SK-N-SH treated with all-trans-retinoic acid at 6 μM for 48 hours (cell line): Measurements from ENCODE around the gene AREL1.

Experiments used
- ATAC-seq: fragments of 200-7000 bp; cut with Tn5 transposase; 3 replicates; pipeline ENCODE4 v1.9.1; 2020; ENCODE audit warnings: mild to moderate bottlenecking, moderate library complexity
- ARNTL ChIP-seq: fragments of 450-650 bp; formaldehyde crosslinking; IDR thresholded peaks from 2 replicates; pipeline ENCODE4 v1.5.0; 2020; ENCODE audit warnings: low read depth, mild to moderate bottlenecking, moderate library complexity, borderline replicate concordance
- BACH2 ChIP-seq: fragments of 250-450 bp; sonication (Bioruptor Pico); IDR thresholded peaks from 2 replicates; pipeline ENCODE4 v1.9.0; 2021; ENCODE audit warnings: mild to moderate bottlenecking, borderline replicate concordance
- CREB5 ChIP-seq: fragments of 250-450 bp; sonication (Bioruptor Pico); IDR thresholded peaks from 2 replicates; pipeline ENCODE4 v1.5.1; 2020; ENCODE audit warnings: low read depth, mild to moderate bottlenecking, moderate library complexity
- CSDC2 ChIP-seq: fragments of 250-450 bp; sonication (Bioruptor Pico); IDR thresholded peaks from 2 replicates; pipeline ENCODE4 v1.5.0; 2020; ENCODE audit warnings: mild to moderate bottlenecking, moderate library complexity
- CSRNP3 ChIP-seq: fragments of 250-450 bp; sonication (Bioruptor Pico); IDR thresholded peaks from 2 replicates; pipeline ENCODE4 v1.5.1; 2021; ENCODE audit warnings: mild to moderate bottlenecking, moderate library complexity
- ESRRG ChIP-seq: fragments of 250-450 bp; sonication (Bioruptor Pico); IDR thresholded peaks from 2 replicates; pipeline ENCODE4 v1.6.1; 2021; ENCODE audit warnings: mild to moderate bottlenecking
- GLIS3 ChIP-seq: fragments of 250-450 bp; sonication (Bioruptor Pico); IDR thresholded peaks from 2 replicates; pipeline ENCODE4 v1.5.0; 2020; ENCODE audit warnings: mild to moderate bottlenecking, moderate library complexity
- ISL1 ChIP-seq: fragments of 250-450 bp; sonication (Bioruptor Pico); IDR thresholded peaks from 2 replicates; pipeline ENCODE4 v2.1.2; 2022; ENCODE audit warnings: mild to moderate bottlenecking, moderate library complexity
- OSR1 ChIP-seq: fragments of 250-450 bp; sonication (Bioruptor Pico); IDR thresholded peaks from 2 replicates; pipeline ENCODE4 v1.8.0; 2022; ENCODE audit warnings: moderate library complexity, mild to moderate bottlenecking, inconsistent platforms
- PATZ1 ChIP-seq: fragments of 250-450 bp; sonication (Bioruptor Pico); IDR thresholded peaks from 2 replicates; pipeline ENCODE4 v1.8.0; 2020; ENCODE audit warnings: mild to moderate bottlenecking, moderate library complexity, borderline replicate concordance
- POU6F1 ChIP-seq: fragments of 250-450 bp; sonication (Bioruptor Pico); IDR thresholded peaks from 2 replicates; pipeline ENCODE4 v1.8.0; 2021; ENCODE audit warnings: low read depth, mild to moderate bottlenecking, moderate library complexity, borderline replicate concordance
- PPARA ChIP-seq: fragments of 250-450 bp; sonication (Bioruptor Pico); IDR thresholded peaks from 2 replicates; pipeline ENCODE4 v1.5.0; 2020; ENCODE audit warnings: mild to moderate bottlenecking, borderline replicate concordance
- RARB ChIP-seq: fragments of 250-450 bp; sonication (Bioruptor Pico); IDR thresholded peaks from 2 replicates; pipeline ENCODE4 v1.8.0; 2021; ENCODE audit warnings: mild to moderate bottlenecking, moderate library complexity
- TCF4 ChIP-seq: fragments of 250-450 bp; sonication (Bioruptor Pico); IDR thresholded peaks from 2 replicates; pipeline ENCODE4 v1.8.0; 2021; ENCODE audit warnings: mild to moderate bottlenecking, moderate library complexity, borderline replicate concordance
- TOX ChIP-seq: fragments of 250-450 bp; sonication (Bioruptor Pico); IDR thresholded peaks from 2 replicates; pipeline ENCODE4 v1.8.0; 2021; ENCODE audit warnings: mild to moderate bottlenecking, moderate library complexity, borderline replicate concordance
- ZC3H10 ChIP-seq: fragments of 250-450 bp; sonication (Bioruptor Pico); IDR thresholded peaks from 2 replicates; pipeline ENCODE4 v1.5.1; 2021; ENCODE audit warnings: mild to moderate bottlenecking, moderate library complexity
- ZFP3 ChIP-seq: fragments of 250-450 bp; sonication (Bioruptor Pico); IDR thresholded peaks from 2 replicates; pipeline ENCODE4 v1.5.0; 2020; ENCODE audit warnings: mild to moderate bottlenecking, moderate library complexity
- ZFP30 ChIP-seq: fragments of 450-650 bp; formaldehyde crosslinking; IDR thresholded peaks from 2 replicates; pipeline ENCODE4 v1.5.0; 2022; ENCODE audit warnings: mild to moderate bottlenecking, moderate library complexity
- ZNF565 ChIP-seq: fragments of 450-650 bp; formaldehyde crosslinking; conservative IDR thresholded peaks from 2 replicates; pipeline ENCODE4 v1.5.0; 2020; ENCODE audit warnings: low read depth, mild to moderate bottlenecking, moderate library complexity
- ZNF70 ChIP-seq: fragments of 450-650 bp; formaldehyde crosslinking; IDR thresholded peaks from 2 replicates; pipeline ENCODE4 v1.5.0; 2020; ENCODE audit warnings: mild to moderate bottlenecking, moderate library complexity
- ZNF8 ChIP-seq: fragments of 450-650 bp; formaldehyde crosslinking; IDR thresholded peaks from 2 replicates; pipeline ENCODE4 v1.5.0; 2020; ENCODE audit warnings: mild to moderate bottlenecking, moderate library complexity

AREL1 gene

DNA sequence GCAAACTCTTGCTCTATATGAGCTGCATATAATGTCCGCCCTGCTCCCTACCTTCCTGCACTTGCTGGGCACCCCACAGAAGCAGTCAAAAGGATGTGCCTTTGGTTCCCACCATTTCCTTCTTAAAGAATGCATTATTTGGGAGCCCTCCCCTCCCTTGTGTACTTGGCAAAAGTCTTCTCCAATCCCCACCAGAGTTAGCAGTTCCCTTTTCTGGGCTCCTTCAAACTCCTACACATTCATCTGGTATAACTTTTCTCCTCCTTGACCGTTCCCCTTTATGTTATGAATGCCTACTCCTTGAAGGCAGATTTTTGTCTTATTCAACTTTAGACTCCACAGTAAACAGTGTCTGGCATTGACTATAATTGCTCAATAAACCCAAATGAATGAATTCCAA, 27.8 kb downstream of the AREL1 start:
- no peak for TF ChIP-seq POU6F1 (CRISPR knock-in tag)
- no peak for ATAC-seq

GRCh38 chr14:74684434-74684833, 28.4 kb downstream of the AREL1 start:
- ATAC-seq, result no peak
- TF ChIP-seq POU6F1 (CRISPR knock-in tag), result no peak
- no peak for TF ChIP-seq ZC3H10
- TF ChIP-seq ZNF565 (CRISPR knock-in tag), result no peak
- TF ChIP-seq GLIS3 (CRISPR knock-in tag), result no peak
- TF ChIP-seq ARNTL, result no peak
- TF ChIP-seq PPARA (CRISPR knock-in tag), result no peak
- no peak for TF ChIP-seq ZNF70 (CRISPR knock-in tag)
- TF ChIP-seq CREB5, result no peak
- TF ChIP-seq CSDC2, result no peak
- no peak for TF ChIP-seq ZFP30 (CRISPR knock-in tag)
- TF ChIP-seq BACH2 (CRISPR knock-in tag), result no peak
- no peak for TF ChIP-seq ZNF8 (CRISPR knock-in tag)
- no peak for TF ChIP-seq OSR1 (CRISPR knock-in tag)
- TF ChIP-seq TCF4 (CRISPR knock-in tag), result no peak

DNA sequence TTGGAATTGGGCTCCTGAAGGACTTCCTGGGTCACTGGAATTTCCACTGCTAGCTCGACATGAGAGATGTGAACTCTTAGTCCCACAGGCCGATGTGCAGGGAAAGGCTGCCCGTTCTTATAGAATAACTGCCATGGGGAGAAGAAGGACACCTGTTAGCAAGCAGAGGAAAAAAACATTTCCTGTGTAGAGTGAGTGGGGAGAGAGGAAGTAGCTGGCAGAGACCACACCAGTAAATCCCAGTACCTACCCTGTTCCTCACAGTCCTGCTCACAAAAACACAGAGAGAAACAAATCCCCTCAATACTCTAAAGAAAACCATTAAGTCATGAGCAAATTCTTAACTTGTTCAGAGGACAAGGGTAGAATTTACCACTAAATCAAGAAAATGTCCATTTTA, 29.5 kb downstream of the AREL1 start:
- TF ChIP-seq ZFP3 (CRISPR knock-in tag), result no peak
- TF ChIP-seq CREB5, result no peak
- TF ChIP-seq RARB (CRISPR knock-in tag), result no peak
- no peak for TF ChIP-seq PPARA (CRISPR knock-in tag)
- TF ChIP-seq CSRNP3 (CRISPR knock-in tag), result no peak
- TF ChIP-seq TCF4 (CRISPR knock-in tag), result no peak
- TF ChIP-seq PATZ1 (CRISPR knock-in tag), result no peak
- no peak for TF ChIP-seq OSR1 (CRISPR knock-in tag)
- no peak for TF ChIP-seq ZNF565 (CRISPR knock-in tag)
- no peak for TF ChIP-seq POU6F1 (CRISPR knock-in tag)
- no peak for TF ChIP-seq TOX (CRISPR knock-in tag)
- no peak for TF ChIP-seq ESRRG (CRISPR knock-in tag)
- TF ChIP-seq GLIS3 (CRISPR knock-in tag), result no peak
- TF ChIP-seq ZNF70 (CRISPR knock-in tag), result no peak
- no peak for TF ChIP-seq ZNF8 (CRISPR knock-in tag)
- no peak for TF ChIP-seq ARNTL
- no peak for TF ChIP-seq ISL1
- TF ChIP-seq BACH2 (CRISPR knock-in tag), result no peak
- ATAC-seq, result no peak
